Uterus (tissue), 2 donors: ENCODE results near the gene SNAI1.

Experiments
- CTCF ChIP-seq, 4 experiments: fragments of 200-600 bp in 2 of 4; fragments of 450-650 bp in 2 of 4; sonication (generic) in 2 of 4; IDR thresholded peaks; one replicate each; pipeline ENCODE4 v1.5.1; 2016 to 2019; ENCODE audit warnings: antibody characterized with exemption in 4 of 4, mild to moderate bottlenecking in 2 of 4, moderate library complexity in 1 of 4
- POLR2A ChIP-seq, 2 donors: fragments of 450-650 bp; IDR thresholded peaks; one replicate each; pipeline ENCODE4 v1.6.1; 2016; ENCODE audit warnings: antibody characterized with exemption in 2 of 2, mild to moderate bottlenecking in 1 of 2, moderate library complexity in 1 of 2

GRCh38 chr20:49999329-49999728, 16.5 kb downstream of the SNAI1 start:
- TF ChIP-seq CTCF (IDR thresholded peaks at IDR 0.05) (no peak), POLR2A (IDR thresholded peaks at IDR 0.05) (no peak)
